HUDEP-2 (cell line): ENCODE data around the gene EXD1.
"Not testable (repeated sequence)": the region's sequence is repeated elsewhere in the genome, so short reads cannot be mapped to it uniquely, and the experiment has no call there.

ENCODE experiments used
- DNase-seq, 76 experiments: peaks; one replicate each; lab custom pipeline; 2025; ENCODE audit not compliant: unreplicated experiment in 76 of 76; lab: John Stamatoyannopoulos, UW

EXD1 gene

GRCh38 chr15:41150279-41150678 is 80.3 kb downstream of the EXD1 start:
- no peak for DNase-seq

- no peak for DNase-seq
Observed at GRCh38 chr15:41148065-41148464, 82.5 kb downstream of the EXD1 start.

- DNase-seq: no peak
Observed at GRCh38 chr15:41139619-41140018, 90.9 kb downstream of the EXD1 start.

- DNase-seq: not testable (repeated sequence)
Observed at GRCh38 chr15:41139112-41139511, 91.4 kb downstream of the EXD1 start.

GRCh38 chr15:41135580-41135979 is 95.0 kb downstream of the EXD1 start:
- not testable (repeated sequence) for DNase-seq

GRCh38 chr15:41133454-41133853 is 97.1 kb downstream of the EXD1 start:
- DNase-seq: no peak
